ENCODE data around the gene DPY19L3. TPM values are rescaled to one million over a fixed set of nuclear protein-coding genes. Genes with fewer than 3 reads are reported as not detected.
A peak's percentile ranks its signal among the peaks of the same experiment; 100 is the strongest.

Gene DPY19L3
- polyA plus RNA-seq, 1 donor = 36.8 TPM

GRCh38 chr19:32392901-32393300, 12.7 kb upstream of the DPY19L3 start:
- H3K9me3 ChIP-seq (ENCODE audit: control insufficient read depth, low read depth, low read length) = peaks cover 3% of the 10 kb centered on the region
- peak overlapping the region; percentile 74 for H3K27ac ChIP-seq (ENCODE audit: low read length)
- H3K36me3 ChIP-seq (ENCODE audit: control insufficient read depth, insufficient read depth, low read length) = no peaks in the 10 kb centered on the region
- no peaks in the 10 kb centered on the region for H3K27me3 ChIP-seq (ENCODE audit: control insufficient read depth, insufficient read depth, low read length)
- peaks cover 36% of the 10 kb centered on the region for H3K4me1 ChIP-seq (ENCODE audit: control insufficient read depth, insufficient read depth, low read length)
- no peak overlapping the region for H3K4me3 ChIP-seq (ENCODE audit: low read length)
- 60% methylated on average over 1 of the region's 3 CpGs for WGBS (ENCODE audit: insufficient coverage, low lambda C conversion rate)
- DNase-seq = peak; percentile 73 to 87

GRCh38 chr19:32396046-32396652, 9.4 kb upstream of the DPY19L3 start:
- Histone ChIP-seq H3K9me3 (ENCODE audit: control insufficient read depth, low read depth, low read length) (peaks cover 3% of the 10 kb centered on the region), H3K4me1 (ENCODE audit: control insufficient read depth, insufficient read depth, low read length) (peaks cover 33% of the 10 kb centered on the region), H3K4me3 (ENCODE audit: low read length) (no peak overlapping the region), H3K27ac (ENCODE audit: low read length) (peak overlapping the region; percentile 24), H3K36me3 (ENCODE audit: control insufficient read depth, insufficient read depth, low read length) (no peaks in the 10 kb centered on the region), H3K27me3 (ENCODE audit: control insufficient read depth, insufficient read depth, low read length) (no peaks in the 10 kb centered on the region)
- WGBS (ENCODE audit: insufficient coverage, low lambda C conversion rate) = 67% methylated on average over 1 of the region's 6 CpGs
- no peak for DNase-seq

- H3K36me3 ChIP-seq (ENCODE audit: control insufficient read depth, insufficient read depth, low read length) = no peaks in the 10 kb centered on the region
- H3K4me3 ChIP-seq (ENCODE audit: low read length) = no peak overlapping the region
- peak in 1 of 2 donors; percentile 79 for DNase-seq
- peak overlapping the region; percentile 50 for H3K27ac ChIP-seq (ENCODE audit: low read length)
- H3K4me1 ChIP-seq (ENCODE audit: control insufficient read depth, insufficient read depth, low read length) = peaks cover 33% of the 10 kb centered on the region
- no CpG with 5 or more reads among the region's 5 CpGs for WGBS (ENCODE audit: insufficient coverage, low lambda C conversion rate)
- no peaks in the 10 kb centered on the region for H3K27me3 ChIP-seq (ENCODE audit: control insufficient read depth, insufficient read depth, low read length)
- no peaks in the 10 kb centered on the region for H3K9me3 ChIP-seq (ENCODE audit: control insufficient read depth, low read depth, low read length)
Observed at GRCh38 chr19:32397671-32398101, 7.9 kb upstream of the DPY19L3 start.

- 100% methylated on average over 1 of the region's 1 CpG for WGBS (ENCODE audit: insufficient coverage, low lambda C conversion rate)
- Histone ChIP-seq H3K27me3 (ENCODE audit: control insufficient read depth, insufficient read depth, low read length) (no peaks in the 10 kb centered on the region), H3K4me1 (ENCODE audit: control insufficient read depth, insufficient read depth, low read length) (peaks cover 24% of the 10 kb centered on the region), H3K27ac (ENCODE audit: low read length) (no peak overlapping the region), H3K36me3 (ENCODE audit: control insufficient read depth, insufficient read depth, low read length) (no peaks in the 10 kb centered on the region), H3K9me3 (ENCODE audit: control insufficient read depth, low read depth, low read length) (no peaks in the 10 kb centered on the region), H3K4me3 (ENCODE audit: low read length) (no peak overlapping the region)
- DNase-seq = no peak
Observed at GRCh38 chr19:32401992-32402391, 3.6 kb upstream of the DPY19L3 start.

- H3K9me3 ChIP-seq (ENCODE audit: control insufficient read depth, low read depth, low read length) = no peaks in the 10 kb centered on the region
- peaks cover 11% of the 10 kb centered on the region for H3K4me1 ChIP-seq (ENCODE audit: control insufficient read depth, insufficient read depth, low read length)
- no peaks in the 10 kb centered on the region for H3K36me3 ChIP-seq (ENCODE audit: control insufficient read depth, insufficient read depth, low read length)
- no peak overlapping the region for H3K4me3 ChIP-seq (ENCODE audit: low read length)
- no peak overlapping the region for H3K27ac ChIP-seq (ENCODE audit: low read length)
- WGBS (ENCODE audit: insufficient coverage, low lambda C conversion rate) = no CpG with 5 or more reads among the region's 5 CpGs
- no peak for DNase-seq
- H3K27me3 ChIP-seq (ENCODE audit: control insufficient read depth, insufficient read depth, low read length) = no peaks in the 10 kb centered on the region
Observed at GRCh38 chr19:32403291-32403995, 2.1 kb upstream of the DPY19L3 start.

- H3K27me3 ChIP-seq (ENCODE audit: control insufficient read depth, insufficient read depth, low read length) = no peaks in the 10 kb centered on the region
- peaks cover 6% of the 10 kb centered on the region for H3K36me3 ChIP-seq (ENCODE audit: control insufficient read depth, insufficient read depth, low read length)
- H3K4me3 ChIP-seq (ENCODE audit: low read length) = peak overlapping the region; percentile 90
- H3K27ac ChIP-seq (ENCODE audit: low read length) = peak overlapping the region; percentile 98
- no peak for DNase-seq
- WGBS (ENCODE audit: insufficient coverage, low lambda C conversion rate) = no CpG with 5 or more reads among the region's 20 CpGs
- no peaks in the 10 kb centered on the region for H3K9me3 ChIP-seq (ENCODE audit: control insufficient read depth, low read depth, low read length)
- H3K4me1 ChIP-seq (ENCODE audit: control insufficient read depth, insufficient read depth, low read length) = peaks cover 11% of the 10 kb centered on the region
Observed at GRCh38 chr19:32404213-32404932, 1.2 kb upstream of the DPY19L3 start.

- peaks cover 11% of the 10 kb centered on the region for H3K36me3 ChIP-seq (ENCODE audit: control insufficient read depth, insufficient read depth, low read length)
- H3K9me3 ChIP-seq (ENCODE audit: control insufficient read depth, low read depth, low read length) = no peaks in the 10 kb centered on the region
- H3K4me1 ChIP-seq (ENCODE audit: control insufficient read depth, insufficient read depth, low read length) = peaks cover 11% of the 10 kb centered on the region
- no CpG with 5 or more reads among the region's 36 CpGs for WGBS (ENCODE audit: insufficient coverage, low lambda C conversion rate)
- peak in 1 of 2 donors; percentile 71 for DNase-seq
- H3K27me3 ChIP-seq (ENCODE audit: control insufficient read depth, insufficient read depth, low read length) = no peaks in the 10 kb centered on the region
- H3K27ac ChIP-seq (ENCODE audit: low read length) = peak overlapping the region; percentile 98
- peak overlapping the region; percentile 90 for H3K4me3 ChIP-seq (ENCODE audit: low read length)
Observed at GRCh38 chr19:32404933-32405430, 588 bp upstream of the DPY19L3 start.

GRCh38 chr19:32406161-32407003, 812 bp downstream of the DPY19L3 start:
- Histone ChIP-seq H3K36me3 (ENCODE audit: control insufficient read depth, insufficient read depth, low read length) (peaks cover 18% of the 10 kb centered on the region), H3K27ac (ENCODE audit: low read length) (peak overlapping the region; percentile 13), H3K27me3 (ENCODE audit: control insufficient read depth, insufficient read depth, low read length) (no peaks in the 10 kb centered on the region), H3K4me3 (ENCODE audit: low read length) (peak overlapping the region; percentile 90), H3K9me3 (ENCODE audit: control insufficient read depth, low read depth, low read length) (no peaks in the 10 kb centered on the region), H3K4me1 (ENCODE audit: control insufficient read depth, insufficient read depth, low read length) (peaks cover 11% of the 10 kb centered on the region)
- WGBS (ENCODE audit: insufficient coverage, low lambda C conversion rate) = no CpG with 5 or more reads among the region's 33 CpGs
- no peak for DNase-seq

- no peak for DNase-seq
- Histone ChIP-seq H3K27me3 (ENCODE audit: control insufficient read depth, insufficient read depth, low read length) (no peaks in the 10 kb centered on the region), H3K27ac (ENCODE audit: low read length) (no peak overlapping the region), H3K4me1 (ENCODE audit: control insufficient read depth, insufficient read depth, low read length) (peaks cover 11% of the 10 kb centered on the region), H3K36me3 (ENCODE audit: control insufficient read depth, insufficient read depth, low read length) (peaks cover 25% of the 10 kb centered on the region), H3K9me3 (ENCODE audit: control insufficient read depth, low read depth, low read length) (no peaks in the 10 kb centered on the region), H3K4me3 (ENCODE audit: low read length) (no peak overlapping the region)
- 60% methylated on average over 3 of the region's 19 CpGs for WGBS (ENCODE audit: insufficient coverage, low lambda C conversion rate)
Observed at GRCh38 chr19:32407004-32407992, 1.7 kb downstream of the DPY19L3 start.

All from large intestine (tissue), 3 donors.